ENCODE measurements around the gene LRRTM4.

The LRRTM4 gene

GRCh38 chr2:77336013-77336412, 186.2 kb downstream of the LRRTM4 start:
- no peak overlapping the region for H3K4me3 ChIP-seq
- no peak overlapping the region for H3K27ac ChIP-seq

DNA sequence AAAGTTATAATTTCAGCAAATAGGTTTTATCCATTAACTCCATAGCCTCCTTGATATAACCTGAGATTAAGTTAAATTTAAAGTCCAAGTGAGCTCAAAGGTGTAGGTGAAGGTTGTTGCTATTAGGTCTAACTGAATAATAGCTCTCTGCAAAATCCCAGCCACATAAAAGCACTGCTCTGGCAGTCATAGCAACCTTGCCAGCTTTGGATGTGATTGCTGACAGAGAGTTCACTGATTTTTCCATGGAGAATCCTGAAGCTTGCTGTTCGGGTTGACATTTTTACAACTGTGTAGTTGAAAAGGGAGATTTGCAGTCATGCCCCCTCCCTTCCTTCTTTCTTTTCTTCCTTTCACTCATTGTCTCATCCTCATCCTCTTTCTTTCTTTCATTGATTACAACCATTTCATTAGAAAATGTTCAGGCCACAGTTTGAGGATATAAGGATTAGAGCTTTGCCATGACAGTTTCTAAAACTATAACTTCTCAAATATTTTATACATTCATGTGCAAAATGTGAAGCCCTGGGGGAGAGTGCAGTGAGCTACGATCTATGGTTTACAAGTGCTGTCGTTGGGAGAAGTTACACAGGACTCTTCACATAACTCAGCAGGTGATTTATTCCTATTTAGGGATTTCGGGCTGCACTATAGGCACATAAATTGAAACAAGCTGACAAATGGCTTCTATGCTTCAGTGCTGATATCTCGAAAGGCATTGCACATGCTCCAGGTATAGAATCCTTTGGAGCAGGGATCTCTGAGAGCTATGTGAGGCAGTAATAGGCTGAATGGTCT, 193.8 kb downstream of the LRRTM4 start:
- Histone ChIP-seq H3K4me3 (no peak overlapping the region), H3K27ac (no peak overlapping the region)

- H3K27ac ChIP-seq: no peak overlapping the region
Measured at GRCh38 chr2:77325395-77325794, 196.8 kb downstream of the LRRTM4 start.

GRCh38 chr2:77322431-77322830, 199.7 kb downstream of the LRRTM4 start:
- Histone ChIP-seq H3K4me3 (no peak overlapping the region), H3K27ac (no peak overlapping the region)

More at GRCh38 chr2:77325395-77325794, 196.8 kb downstream of the LRRTM4 start:
- H3K4me3 ChIP-seq: no peak overlapping the region

GRCh38 chr2:77314721-77315120, 207.5 kb downstream of the LRRTM4 start:
- H3K27ac ChIP-seq: no peak overlapping the region
- H3K4me3 ChIP-seq: no peak overlapping the region

- no peak overlapping the region for H3K4me3 ChIP-seq
- H3K27ac ChIP-seq: no peak overlapping the region
Measured at GRCh38 chr2:77310416-77310815, 211.8 kb downstream of the LRRTM4 start.

DNA sequence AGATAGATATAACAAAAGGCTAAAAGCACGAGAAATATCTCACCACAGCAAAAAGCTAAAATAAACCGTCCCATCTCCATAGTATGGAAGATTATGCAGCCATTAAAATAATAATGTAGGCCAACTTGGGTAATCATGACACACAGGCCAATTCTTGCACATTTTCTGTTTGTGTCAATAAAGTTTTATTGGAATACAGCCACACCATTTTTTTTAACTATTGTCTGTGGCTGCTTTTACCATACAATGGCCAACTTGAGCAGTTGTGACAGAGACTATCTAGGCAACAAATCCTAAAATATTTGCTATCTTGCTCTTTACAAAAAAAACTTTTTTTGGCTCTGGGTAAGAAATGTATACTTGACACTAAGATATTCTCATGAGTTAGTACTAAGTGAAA, 212.5 kb downstream of the LRRTM4 start:
- no peak overlapping the region for H3K27ac ChIP-seq
- no peak overlapping the region for H3K4me3 ChIP-seq

DNA sequence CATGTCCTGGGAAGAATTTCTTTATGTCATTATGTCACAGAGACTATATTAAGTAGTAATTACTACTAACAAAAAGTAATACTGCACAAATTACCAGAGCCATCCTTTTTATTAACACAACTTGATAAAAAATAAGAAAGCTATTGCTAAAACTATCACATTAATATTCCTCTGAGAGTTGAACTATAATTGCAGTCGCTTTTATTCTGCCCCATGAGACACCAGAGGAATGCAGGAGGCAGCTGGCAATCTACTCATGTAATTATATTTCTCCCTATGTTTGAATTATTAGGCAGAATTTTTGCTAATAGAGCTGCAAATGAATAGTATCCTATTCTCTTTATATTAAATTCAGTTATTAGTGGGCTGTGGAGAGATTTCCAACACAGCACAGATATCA, 220.7 kb downstream of the LRRTM4 start:
- Histone ChIP-seq H3K27ac (no peak overlapping the region), H3K4me3 (no peak overlapping the region)

GRCh38 chr2:77296791-77297190, 225.4 kb downstream of the LRRTM4 start:
- Histone ChIP-seq H3K27ac (no peak overlapping the region), H3K4me3 (no peak overlapping the region)

GRCh38 chr2:77294474-77294873, 227.7 kb downstream of the LRRTM4 start:
- Histone ChIP-seq H3K4me3 (no peak overlapping the region), H3K27ac (no peak overlapping the region)

DNA sequence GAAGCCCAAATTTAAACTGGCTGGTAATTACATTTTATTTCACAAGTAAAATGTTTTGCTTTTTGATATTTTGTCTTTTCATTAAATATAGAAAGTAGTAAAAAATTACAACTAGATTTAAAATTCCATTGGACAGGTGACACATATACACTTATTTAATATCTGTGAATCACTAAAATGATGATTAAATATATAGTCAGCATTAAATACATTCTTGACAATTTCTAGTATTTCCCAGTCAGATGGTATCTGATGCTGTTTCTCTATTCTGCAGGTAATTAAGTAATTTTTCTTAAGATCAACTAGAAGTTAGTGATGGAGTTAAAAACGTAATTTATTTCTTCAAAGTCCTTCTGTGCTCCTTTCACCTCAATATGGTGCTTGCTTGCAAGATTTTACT, 237.8 kb downstream of the LRRTM4 start:
- H3K4me3 ChIP-seq: no peak overlapping the region

DNA sequence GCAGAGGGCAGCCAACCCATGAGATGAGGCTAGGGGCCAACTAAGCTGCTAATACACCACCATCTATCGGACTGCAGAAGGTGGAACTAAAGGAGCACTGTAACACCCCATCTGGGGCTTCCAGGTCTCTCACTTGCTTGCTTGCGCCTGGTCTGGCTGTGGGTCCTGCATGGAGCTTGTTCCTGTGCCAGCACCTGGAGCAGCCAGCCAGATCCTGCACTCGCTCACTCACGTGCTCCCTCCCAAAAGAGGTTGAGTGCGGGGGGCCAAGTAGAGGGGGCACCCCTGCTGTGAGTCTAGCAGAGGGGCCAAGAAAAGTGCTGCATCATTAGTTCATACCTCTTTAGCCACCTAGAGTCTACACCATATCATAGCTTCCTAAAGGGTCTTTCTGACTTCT, 250.9 kb downstream of the LRRTM4 start:
- Histone ChIP-seq H3K4me3 (no peak overlapping the region), H3K27ac (no peak overlapping the region)

More for the DNA sequence above, 237.8 kb downstream of the LRRTM4 start:
- H3K27ac ChIP-seq: no peak overlapping the region

DNA sequence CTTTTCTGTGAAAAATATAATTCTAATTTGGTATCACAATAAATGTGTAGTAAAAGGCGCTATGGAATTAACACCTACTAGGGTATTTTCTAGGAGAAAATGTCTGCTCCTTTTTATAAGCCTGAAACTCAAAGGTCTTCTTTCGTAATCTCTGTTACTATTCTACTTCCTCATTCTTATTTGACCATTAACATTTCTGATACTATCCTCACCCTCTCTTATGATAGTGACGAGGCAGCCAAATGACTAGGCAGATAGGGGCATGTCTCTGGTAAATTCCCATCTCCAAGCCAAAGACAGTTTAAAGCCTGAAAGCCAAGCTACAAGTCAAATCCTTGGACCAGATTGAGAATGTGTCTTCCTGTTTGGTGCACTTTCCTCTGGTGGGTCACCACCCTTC, 251.7 kb downstream of the LRRTM4 start:
- H3K27ac ChIP-seq: no peak overlapping the region
- H3K4me3 ChIP-seq: no peak overlapping the region

- Histone ChIP-seq H3K27ac (no peak overlapping the region), H3K4me3 (no peak overlapping the region)
Measured at GRCh38 chr2:77268626-77269025, 253.6 kb downstream of the LRRTM4 start.

- H3K27ac ChIP-seq: no peak overlapping the region
- no peak overlapping the region for H3K4me3 ChIP-seq
Measured at GRCh38 chr2:77232909-77233425, 289.2 kb downstream of the LRRTM4 start.

- H3K4me3 ChIP-seq: no peak overlapping the region
- H3K27ac ChIP-seq: no peak overlapping the region
Measured at GRCh38 chr2:77228391-77228790, 293.8 kb downstream of the LRRTM4 start.

GRCh38 chr2:77210725-77211124, 311.5 kb downstream of the LRRTM4 start:
- no peak overlapping the region for H3K27ac ChIP-seq
- H3K4me3 ChIP-seq: no peak overlapping the region

- H3K4me3 ChIP-seq: no peak overlapping the region
Measured at GRCh38 chr2:77207331-77207730, 314.8 kb downstream of the LRRTM4 start.

GRCh38 chr2:77201755-77202154, 320.4 kb downstream of the LRRTM4 start:
- no peak overlapping the region for H3K27ac ChIP-seq
- no peak overlapping the region for H3K4me3 ChIP-seq

More at GRCh38 chr2:77207331-77207730, 314.8 kb downstream of the LRRTM4 start:
- no peak overlapping the region for H3K27ac ChIP-seq

DNA sequence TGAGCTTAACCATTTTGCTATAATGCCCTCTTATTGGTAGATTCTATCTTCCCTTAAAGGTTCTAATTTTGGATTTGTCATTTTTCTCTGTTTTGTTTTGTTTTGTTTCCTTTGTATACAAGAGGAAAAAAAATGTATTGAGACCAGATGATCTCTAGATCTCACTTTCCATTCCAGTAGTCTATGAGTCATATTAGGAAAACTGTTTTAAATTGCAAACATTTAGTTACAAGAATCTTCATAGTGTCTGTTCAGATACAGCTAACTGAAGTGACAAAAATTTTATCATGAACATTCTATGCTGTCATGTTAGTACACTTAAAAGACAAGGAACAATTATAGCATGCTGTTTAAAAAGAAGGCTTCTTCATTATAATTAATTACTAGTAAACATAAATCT, 322.8 kb downstream of the LRRTM4 start:
- Histone ChIP-seq H3K4me3 (no peak overlapping the region), H3K27ac (no peak overlapping the region)

DNA sequence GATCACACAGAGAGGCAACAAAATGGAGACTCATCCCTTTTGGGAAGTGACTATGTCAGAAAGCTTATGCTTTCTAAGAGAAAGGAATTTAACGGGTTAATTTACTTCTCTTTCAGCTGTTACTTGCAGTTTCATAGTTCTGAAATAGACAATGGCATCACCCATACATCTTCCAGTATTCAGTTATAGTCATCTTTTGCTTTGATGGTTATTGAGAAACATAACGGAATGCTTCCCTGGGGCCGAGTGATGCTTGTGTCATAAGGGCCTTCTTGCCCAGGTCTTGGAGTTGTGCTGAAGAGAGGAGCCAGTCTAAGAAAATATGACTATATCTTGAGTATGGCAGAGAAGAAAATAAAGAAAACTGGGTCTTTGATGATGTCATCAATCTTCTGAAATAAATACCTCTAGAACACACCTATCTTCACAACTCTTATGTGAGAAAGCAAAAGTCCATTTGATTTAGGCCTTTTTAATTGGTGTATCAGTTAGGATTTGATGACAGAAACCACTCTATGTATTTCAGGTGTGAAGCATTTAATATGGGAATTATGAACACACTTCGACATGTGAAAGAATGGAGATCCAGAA, 328.2 kb downstream of the LRRTM4 start:
- no peak overlapping the region for H3K4me3 ChIP-seq
- no peak overlapping the region for H3K27ac ChIP-seq
